ENCODE data around the gene ETNPPL.
"Not testable (repeated sequence)": the region's sequence is repeated elsewhere in the genome, so short reads cannot be mapped to it uniquely, and the experiment has no call there.

ETNPPL gene

GRCh38 chr4:108758498-108758897 lies 4.4 kb downstream of the ETNPPL start:
- in situ Hi-C loops (cut with HindIII; ENCODE audit: low sequenced_read_pairs) = no loop called here

- in situ Hi-C loops (cut with HindIII; ENCODE audit: low sequenced_read_pairs) = no loop called here
These were observed 8.5 kb downstream of the ETNPPL start for GRCh38 chr4:108754327-108754726.

GRCh38 chr4:108751321-108751720 lies 11.5 kb downstream of the ETNPPL start:
- in situ Hi-C loops (cut with HindIII; ENCODE audit: low sequenced_read_pairs) = no loop called here

GRCh38 chr4:108749119-108749518 lies 13.7 kb downstream of the ETNPPL start:
- in situ Hi-C loops (cut with HindIII; ENCODE audit: low sequenced_read_pairs) = no loop called here

- in situ Hi-C loops (cut with HindIII; ENCODE audit: low sequenced_read_pairs) = no loop called here
These were observed 16.3 kb downstream of the ETNPPL start for GRCh38 chr4:108746511-108746910.

- in situ Hi-C loops (cut with HindIII; ENCODE audit: low sequenced_read_pairs) = no loop called here
These were observed 18.5 kb downstream of the ETNPPL start for GRCh38 chr4:108744307-108744706.

- in situ Hi-C loops (cut with HindIII; ENCODE audit: low sequenced_read_pairs) = no loop called here
These were observed 20.1 kb downstream of the ETNPPL start for GRCh38 chr4:108742451-108743420.

GRCh38 chr4:108738003-108738706 lies 24.7 kb downstream of the ETNPPL start:
- in situ Hi-C loops (cut with HindIII; ENCODE audit: low sequenced_read_pairs) = no loop called here

GRCh38 chr4:108731006-108731405 lies 31.8 kb downstream of the ETNPPL start:
- in situ Hi-C loops (cut with HindIII; ENCODE audit: low sequenced_read_pairs) = no loop called here

- in situ Hi-C loops (cut with HindIII; ENCODE audit: low sequenced_read_pairs) = no loop called here
These were observed 32.3 kb downstream of the ETNPPL start for GRCh38 chr4:108730579-108730978.

GRCh38 chr4:108729731-108730130 lies 33.1 kb downstream of the ETNPPL start:
- in situ Hi-C loops (cut with HindIII; ENCODE audit: low sequenced_read_pairs) = no loop called here

GRCh38 chr4:108725457-108725856 lies 37.4 kb downstream of the ETNPPL start:
- in situ Hi-C loops (cut with HindIII; ENCODE audit: low sequenced_read_pairs) = no loop called here

- in situ Hi-C loops (cut with HindIII; ENCODE audit: low sequenced_read_pairs) = no loop called here
These were observed 45.5 kb downstream of the ETNPPL start for GRCh38 chr4:108717386-108717785.

GRCh38 chr4:108716340-108716739 lies 46.5 kb downstream of the ETNPPL start:
- in situ Hi-C loops (cut with HindIII; ENCODE audit: low sequenced_read_pairs) = no loop called here

- in situ Hi-C loops (cut with HindIII; ENCODE audit: low sequenced_read_pairs) = no loop called here
These were observed 48.0 kb downstream of the ETNPPL start for GRCh38 chr4:108714880-108715279.

GRCh38 chr4:108710578-108710977 lies 52.3 kb downstream of the ETNPPL start:
- in situ Hi-C loops (cut with HindIII; ENCODE audit: low sequenced_read_pairs) = not testable (repeated sequence)

GRCh38 chr4:108709722-108710121 lies 53.1 kb downstream of the ETNPPL start:
- in situ Hi-C loops (cut with HindIII; ENCODE audit: low sequenced_read_pairs) = no loop called here

- in situ Hi-C loops (cut with HindIII; ENCODE audit: low sequenced_read_pairs) = no loop called here
These were observed 53.6 kb downstream of the ETNPPL start for GRCh38 chr4:108709234-108709633.

GRCh38 chr4:108706289-108706688 lies 56.6 kb downstream of the ETNPPL start:
- in situ Hi-C loops (cut with HindIII; ENCODE audit: low sequenced_read_pairs) = no loop called here

- in situ Hi-C loops (cut with HindIII; ENCODE audit: low sequenced_read_pairs) = no loop called here
These were observed 58.9 kb downstream of the ETNPPL start for GRCh38 chr4:108703966-108704365.

- in situ Hi-C loops (cut with HindIII; ENCODE audit: low sequenced_read_pairs) = no loop called here
These were observed 59.5 kb downstream of the ETNPPL start for GRCh38 chr4:108703370-108703769.

GRCh38 chr4:108702960-108703359 lies 59.9 kb downstream of the ETNPPL start:
- in situ Hi-C loops (cut with HindIII; ENCODE audit: low sequenced_read_pairs) = no loop called here
